ENCODE measurements around the gene KIF5C. TPM values are rescaled to one million over a fixed set of nuclear protein-coding genes. Genes with fewer than 3 reads are reported as not detected.

KIF5C gene
- total and polyA plus RNA-seq, 2 donors (not counting 1 experiment from before 2014, with no cell fraction given), result 0.09 to 0.17 TPM

DNA sequence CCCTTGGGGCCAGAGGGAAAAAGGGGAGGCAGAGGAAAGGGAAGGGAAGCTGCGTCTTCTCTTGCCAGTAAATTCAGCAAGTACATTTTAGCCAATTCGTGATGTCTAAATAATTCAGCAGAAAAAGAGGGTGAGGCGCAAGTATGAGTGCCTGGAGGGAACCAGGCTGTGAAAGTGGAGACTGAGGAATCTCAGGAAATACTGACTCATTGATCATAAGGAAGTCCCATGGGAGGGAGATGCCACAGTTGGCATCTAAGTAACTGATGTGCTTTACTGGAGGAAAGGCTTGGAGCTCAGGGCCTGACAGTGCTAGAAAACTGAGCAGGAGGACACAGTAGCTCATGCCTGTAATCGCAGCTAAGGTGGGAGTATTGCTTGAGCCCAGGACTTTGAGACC is 31.1 kb downstream of the KIF5C start:
- no peak overlapping the region for H3K4me2 ChIP-seq (ENCODE audit: extremely low read depth, insufficient read depth, low read length)
- TF ChIP-seq, protein P1, sequence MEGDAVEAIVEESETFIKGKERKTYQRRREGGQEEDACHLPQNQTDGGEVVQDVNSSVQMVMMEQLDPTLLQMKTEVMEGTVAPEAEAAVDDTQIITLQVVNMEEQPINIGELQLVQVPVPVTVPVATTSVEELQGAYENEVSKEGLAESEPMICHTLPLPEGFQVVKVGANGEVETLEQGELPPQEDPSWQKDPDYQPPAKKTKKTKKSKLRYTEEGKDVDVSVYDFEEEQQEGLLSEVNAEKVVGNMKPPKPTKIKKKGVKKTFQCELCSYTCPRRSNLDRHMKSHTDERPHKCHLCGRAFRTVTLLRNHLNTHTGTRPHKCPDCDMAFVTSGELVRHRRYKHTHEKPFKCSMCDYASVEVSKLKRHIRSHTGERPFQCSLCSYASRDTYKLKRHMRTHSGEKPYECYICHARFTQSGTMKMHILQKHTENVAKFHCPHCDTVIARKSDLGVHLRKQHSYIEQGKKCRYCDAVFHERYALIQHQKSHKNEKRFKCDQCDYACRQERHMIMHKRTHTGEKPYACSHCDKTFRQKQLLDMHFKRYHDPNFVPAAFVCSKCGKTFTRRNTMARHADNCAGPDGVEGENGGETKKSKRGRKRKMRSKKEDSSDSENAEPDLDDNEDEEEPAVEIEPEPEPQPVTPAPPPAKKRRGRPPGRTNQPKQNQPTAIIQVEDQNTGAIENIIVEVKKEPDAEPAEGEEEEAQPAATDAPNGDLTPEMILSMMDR (conservative IDR thresholded peaks at IDR 0.05 in 1 of 2, IDR thresholded peaks at IDR 0.05 in 1 of 2; ENCODE audit: low read depth in 1 of 2, low read length in 2 of 2), result no peak
- TF ChIP-seq EZH2 (IDR thresholded peaks at IDR 0.05; ENCODE audit: low read length, missing control alignments), result no peak
- H2AFZ ChIP-seq (ENCODE audit: low read length), result no peak overlapping the region
- H3K4me1 ChIP-seq (ENCODE audit: control insufficient read depth, extremely low read depth, insufficient read depth, low read length), result no peaks in the 10 kb centered on the region
- no peaks in the 10 kb centered on the region for H3K36me3 ChIP-seq (ENCODE audit: control insufficient read depth, insufficient read depth, low read length)
- no peaks in the 10 kb centered on the region for H3K79me2 ChIP-seq (ENCODE audit: control insufficient read depth, insufficient read depth, low read length)
- H4K20me1 ChIP-seq (ENCODE audit: control insufficient read depth, extremely low read depth, insufficient read depth, low read length), result no peaks in the 10 kb centered on the region
- no peaks in the 10 kb centered on the region for H3K27me3 ChIP-seq (ENCODE audit: control insufficient read depth, insufficient read depth, low read length)
- no peak overlapping the region for H3K4me3 ChIP-seq (replicated peaks in 1 of 4; ENCODE audit: control extremely low read depth in 1 of 4, insufficient read depth in 1 of 4, low read depth in 3 of 4, low read length in 4 of 4)
- no peaks in the 10 kb centered on the region for H3K9me3 ChIP-seq (ENCODE audit: control insufficient read depth, insufficient read depth, low read depth, low read length)
- DNase-seq (ENCODE audit: low read depth in 2 of 2), result no peak
- no peak overlapping the region for H3K27ac ChIP-seq (ENCODE audit: insufficient read depth, low read length)
- H3K9ac ChIP-seq (ENCODE audit: insufficient read depth, low read length), result no peak overlapping the region

DNA sequence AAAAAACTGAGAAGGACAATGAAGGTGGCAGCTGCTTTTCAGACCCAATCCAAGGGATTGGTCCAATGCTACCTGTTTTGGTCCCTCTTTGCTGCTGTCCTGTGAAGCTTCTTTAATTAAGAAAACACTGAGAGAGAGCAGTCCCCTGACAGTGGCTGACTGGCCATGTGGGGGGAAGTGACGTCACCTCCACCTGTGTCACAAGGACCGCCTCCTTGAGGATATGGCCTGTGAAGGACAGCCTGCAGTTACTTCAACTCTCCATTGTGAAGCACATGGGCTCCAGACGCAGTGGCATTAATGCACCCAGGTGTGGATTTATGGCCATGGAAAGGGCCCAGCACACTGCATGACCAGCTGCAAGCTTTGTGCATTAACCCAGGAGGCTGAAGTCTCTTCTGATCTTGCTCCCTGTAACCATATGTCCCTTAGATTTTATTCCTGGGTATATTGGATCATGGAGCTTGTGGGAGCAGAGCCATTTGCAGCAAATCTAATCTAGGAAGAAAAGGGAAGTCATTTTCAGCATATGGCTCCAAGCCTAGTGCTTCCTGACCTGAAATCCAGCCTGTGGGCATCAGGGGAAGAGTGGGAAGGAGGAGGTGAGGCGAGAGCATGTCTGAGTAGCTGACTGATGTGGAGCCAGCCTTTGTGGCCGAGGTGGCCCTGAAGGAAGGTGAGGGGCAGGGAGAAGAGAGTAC is 32.2 kb downstream of the KIF5C start:
- no peaks in the 10 kb centered on the region for H3K9me3 ChIP-seq (ENCODE audit: control insufficient read depth, insufficient read depth, low read depth, low read length)
- H4K20me1 ChIP-seq (ENCODE audit: control insufficient read depth, extremely low read depth, insufficient read depth, low read length), result no peaks in the 10 kb centered on the region
- H3K27ac ChIP-seq (ENCODE audit: insufficient read depth, low read length), result no peak overlapping the region
- no peaks in the 10 kb centered on the region for H3K4me1 ChIP-seq (ENCODE audit: control insufficient read depth, extremely low read depth, insufficient read depth, low read length)
- H3K79me2 ChIP-seq (ENCODE audit: control insufficient read depth, insufficient read depth, low read length), result no peaks in the 10 kb centered on the region
- no peak overlapping the region for H2AFZ ChIP-seq (ENCODE audit: low read length)
- H3K4me3 ChIP-seq (replicated peaks in 1 of 4; ENCODE audit: control extremely low read depth in 1 of 4, insufficient read depth in 1 of 4, low read depth in 3 of 4, low read length in 4 of 4), result no peak overlapping the region
- TF ChIP-seq, protein P1 (conservative IDR thresholded peaks at IDR 0.05 in 1 of 2, IDR thresholded peaks at IDR 0.05 in 1 of 2; ENCODE audit: low read depth in 1 of 2, low read length in 2 of 2), result no peak
- no peak for TF ChIP-seq EZH2 (IDR thresholded peaks at IDR 0.05; ENCODE audit: low read length, missing control alignments)
- H3K27me3 ChIP-seq (ENCODE audit: control insufficient read depth, insufficient read depth, low read length), result no peaks in the 10 kb centered on the region
- DNase-seq (ENCODE audit: low read depth in 2 of 2), result no peak
- H3K36me3 ChIP-seq (ENCODE audit: control insufficient read depth, insufficient read depth, low read length), result no peaks in the 10 kb centered on the region
- H3K9ac ChIP-seq (ENCODE audit: insufficient read depth, low read length), result no peak overlapping the region
- H3K4me2 ChIP-seq (ENCODE audit: extremely low read depth, insufficient read depth, low read length), result no peak overlapping the region

DNA sequence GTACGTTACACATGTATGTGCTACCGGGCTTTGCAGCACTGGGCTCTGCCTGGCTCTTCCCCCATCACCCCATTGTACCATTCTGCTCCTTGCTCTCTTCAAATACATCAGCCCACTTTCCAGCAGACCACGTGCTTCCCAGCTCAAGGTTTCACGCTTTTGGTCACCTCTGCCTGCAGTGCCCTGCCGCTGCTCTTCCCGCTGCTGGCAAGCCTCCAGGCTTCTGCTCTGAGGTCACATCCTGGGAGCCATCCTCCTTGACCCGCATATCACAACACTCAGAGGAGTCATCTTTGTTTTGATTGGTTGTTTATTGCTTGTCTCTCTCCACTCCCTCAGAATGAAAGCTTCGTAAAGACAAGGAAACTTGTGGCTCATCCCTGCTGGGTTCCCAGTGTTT is 34.1 kb downstream of the KIF5C start:
- Histone ChIP-seq H3K9me3 (ENCODE audit: control insufficient read depth, insufficient read depth, low read depth, low read length) (no peaks in the 10 kb centered on the region), H4K20me1 (ENCODE audit: control insufficient read depth, extremely low read depth, insufficient read depth, low read length) (no peaks in the 10 kb centered on the region), H2AFZ (ENCODE audit: low read length) (no peak overlapping the region), H3K9ac (ENCODE audit: insufficient read depth, low read length) (no peak overlapping the region), H3K4me1 (ENCODE audit: control insufficient read depth, extremely low read depth, insufficient read depth, low read length) (no peaks in the 10 kb centered on the region), H3K36me3 (ENCODE audit: control insufficient read depth, insufficient read depth, low read length) (no peaks in the 10 kb centered on the region), H3K4me2 (ENCODE audit: extremely low read depth, insufficient read depth, low read length) (no peak overlapping the region), H3K27ac (ENCODE audit: insufficient read depth, low read length) (no peak overlapping the region), H3K4me3 (replicated peaks in 1 of 4; ENCODE audit: control extremely low read depth in 1 of 4, insufficient read depth in 1 of 4, low read depth in 3 of 4, low read length in 4 of 4) (no peak overlapping the region), H3K27me3 (ENCODE audit: control insufficient read depth, insufficient read depth, low read length) (no peaks in the 10 kb centered on the region), H3K79me2 (ENCODE audit: control insufficient read depth, insufficient read depth, low read length) (no peaks in the 10 kb centered on the region)
- peak in 1 of 2 donors; percentile 17 for DNase-seq (ENCODE audit: low read depth in 2 of 2)
- TF ChIP-seq, protein P1 (conservative IDR thresholded peaks at IDR 0.05 in 1 of 2, IDR thresholded peaks at IDR 0.05 in 1 of 2; ENCODE audit: low read depth in 1 of 2, low read length in 2 of 2), result no peak
- TF ChIP-seq EZH2 (IDR thresholded peaks at IDR 0.05; ENCODE audit: low read length, missing control alignments), result no peak

All from fibroblast of lung (primary cell).